Cardiac muscle cell (in vitro differentiated cells and primary cell): ENCODE data around the gene FLG2. TPM values are rescaled to one million over a fixed set of nuclear protein-coding genes. Genes with fewer than 3 reads are reported as not detected.

Experiments used
- DNase-seq, 2 donors: peaks; one replicate each; pipeline versions ENCODE4 v3.0.0 to v3.0.0-alpha.2; 2010 to 2017; ENCODE audit warnings: low read depth in 1 of 2, low spot score in 1 of 2
- H3K27ac ChIP-seq: fragments of 200-600 bp; sonication (generic); 2 replicates; pipeline ENCODE4 v1.5.1; 2016
- H3K27me3 ChIP-seq: fragments of 200-600 bp; sonication (generic); 2 replicates; pipeline ENCODE4 v1.6.0; 2016; ENCODE audit warnings: control low read depth
- H3K36me3 ChIP-seq: fragments of 200-600 bp; sonication (generic); 2 replicates; pipeline ENCODE4 v1.5.1; 2016; ENCODE audit warnings: control low read depth
- H3K4me1 ChIP-seq: fragments of 200-600 bp; sonication (generic); 2 replicates; pipeline ENCODE4 v1.8.1; 2017; ENCODE audit warnings: low read depth, mild to moderate bottlenecking, mixed run types
- H3K4me3 ChIP-seq: fragments of 200-600 bp; sonication (generic); 2 replicates; pipeline ENCODE4 v1.5.1; 2016; ENCODE audit warnings: mild to moderate bottlenecking
- H3K9me3 ChIP-seq: fragments of 200-600 bp; sonication (generic); 2 replicates; pipeline ENCODE4 v1.5.1; 2017; ENCODE audit warnings: low read depth, mild to moderate bottlenecking, control low read depth
- CTCF ChIP-seq: IDR thresholded peaks from 2 replicates; pipeline ENCODE4 v1.5.1; 2012; ENCODE audit warnings: low read depth, mild to moderate bottlenecking, low read length
- polyA plus RNA-seq: library from polyadenylated mRNA; unstranded; fragments of >200 nt; fragmentation: Nextera tagmentation; extraction: Ambion mirVana; gene quantifications from 2 replicates; pipeline ENCODE4 v1.2.1, GENCODE V29; 2016
- total RNA-seq: library from RNA; depleted of rRNA; stranded (reverse); fragments of >200 nt; gene quantifications from 2 replicates; pipeline ENCODE4 v1.2.3, GENCODE V29; 2016

Gene FLG2
- total and polyA plus RNA-seq, 2 experiments from 2014 or later, result not detected

GRCh38 chr1:152392909-152393308, 33.1 kb upstream of the FLG2 start:
- no peak for DNase-seq
- H3K9me3 ChIP-seq, result no peaks in the 10 kb centered on the region
- H3K4me3 ChIP-seq, result no peak overlapping the region
- no peaks in the 10 kb centered on the region for H3K36me3 ChIP-seq
- no peak overlapping the region for H3K27ac ChIP-seq
- TF ChIP-seq CTCF, result no peak
- H3K27me3 ChIP-seq, result no peaks in the 10 kb centered on the region
- no peaks in the 10 kb centered on the region for H3K4me1 ChIP-seq

- no peak for DNase-seq
- Histone ChIP-seq H3K9me3 (no peaks in the 10 kb centered on the region), H3K36me3 (no peaks in the 10 kb centered on the region), H3K4me3 (no peak overlapping the region), H3K27me3 (no peaks in the 10 kb centered on the region), H3K27ac (no peak overlapping the region), H3K4me1 (no peaks in the 10 kb centered on the region)
- TF ChIP-seq CTCF, result no peak
Observed at GRCh38 chr1:152388889-152389288, 29.1 kb upstream of the FLG2 start.

GRCh38 chr1:152386940-152387339, 27.1 kb upstream of the FLG2 start:
- Histone ChIP-seq H3K27me3 (no peaks in the 10 kb centered on the region), H3K36me3 (no peaks in the 10 kb centered on the region), H3K27ac (no peak overlapping the region), H3K4me1 (no peaks in the 10 kb centered on the region), H3K9me3 (no peaks in the 10 kb centered on the region), H3K4me3 (no peak overlapping the region)
- TF ChIP-seq CTCF, result no peak
- peak in 1 of 2 donors; percentile 9 for DNase-seq

GRCh38 chr1:152380932-152381331, 21.1 kb upstream of the FLG2 start:
- no peaks in the 10 kb centered on the region for H3K9me3 ChIP-seq

GRCh38 chr1:152374451-152374850, 14.6 kb upstream of the FLG2 start:
- Histone ChIP-seq H3K27me3 (no peaks in the 10 kb centered on the region), H3K4me3 (no peak overlapping the region), H3K4me1 (no peaks in the 10 kb centered on the region), H3K9me3 (no peaks in the 10 kb centered on the region), H3K36me3 (no peaks in the 10 kb centered on the region), H3K27ac (no peak overlapping the region)
- TF ChIP-seq CTCF, result no peak
- DNase-seq, result no peak

More at GRCh38 chr1:152380932-152381331, 21.1 kb upstream of the FLG2 start:
- no peaks in the 10 kb centered on the region for H3K4me1 ChIP-seq
- no peaks in the 10 kb centered on the region for H3K36me3 ChIP-seq
- H3K27me3 ChIP-seq, result no peaks in the 10 kb centered on the region
- TF ChIP-seq CTCF, result no peak
- DNase-seq, result no peak
- no peak overlapping the region for H3K27ac ChIP-seq
- H3K4me3 ChIP-seq, result no peak overlapping the region

GRCh38 chr1:152372672-152373071, 12.9 kb upstream of the FLG2 start:
- no peaks in the 10 kb centered on the region for H3K27me3 ChIP-seq
- no peak overlapping the region for H3K27ac ChIP-seq
- no peaks in the 10 kb centered on the region for H3K4me1 ChIP-seq
- no peak for TF ChIP-seq CTCF
- no peak overlapping the region for H3K4me3 ChIP-seq
- no peaks in the 10 kb centered on the region for H3K9me3 ChIP-seq
- no peak for DNase-seq
- H3K36me3 ChIP-seq, result no peaks in the 10 kb centered on the region
